ENCODE measurements around the gene KCTD10.
A peak's percentile ranks its signal among the peaks of the same experiment; 100 is the strongest.

KCTD10 gene

DNA sequence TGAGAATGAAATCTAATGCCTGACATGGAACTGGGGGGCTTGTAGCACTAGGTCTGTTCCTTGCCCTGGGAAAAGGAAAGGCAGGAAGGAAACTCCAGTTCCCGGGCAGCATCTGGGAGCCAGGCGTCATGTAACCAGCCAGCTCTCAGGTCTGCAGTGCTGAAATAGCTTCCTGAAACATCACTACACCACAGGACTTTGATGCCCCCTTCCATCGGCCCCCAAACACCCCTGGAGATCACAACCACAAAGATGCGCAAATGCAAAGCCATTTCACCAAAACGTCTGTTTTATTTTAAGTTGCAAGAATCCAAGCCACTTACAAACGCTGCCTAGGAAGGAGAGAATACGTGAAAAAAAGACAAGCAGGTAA lies 40.9 kb downstream of the KCTD10 start:
- no peak for DNase-seq
- Histone ChIP-seq H3K4me3 (ENCODE audit: low read depth, low read length) (no peak overlapping the region), H3K27ac (no peak overlapping the region), H3K27me3 (replicated peaks) (no peaks in the 10 kb centered on the region), H3K36me3 (replicated peaks) (no peaks in the 10 kb centered on the region)
- in situ Hi-C loops (cut with HindIII; ENCODE audit: low pct_ligation_motif_present, low sequenced_read_pairs): no loop called here
- TF ChIP-seq, protein P1, sequence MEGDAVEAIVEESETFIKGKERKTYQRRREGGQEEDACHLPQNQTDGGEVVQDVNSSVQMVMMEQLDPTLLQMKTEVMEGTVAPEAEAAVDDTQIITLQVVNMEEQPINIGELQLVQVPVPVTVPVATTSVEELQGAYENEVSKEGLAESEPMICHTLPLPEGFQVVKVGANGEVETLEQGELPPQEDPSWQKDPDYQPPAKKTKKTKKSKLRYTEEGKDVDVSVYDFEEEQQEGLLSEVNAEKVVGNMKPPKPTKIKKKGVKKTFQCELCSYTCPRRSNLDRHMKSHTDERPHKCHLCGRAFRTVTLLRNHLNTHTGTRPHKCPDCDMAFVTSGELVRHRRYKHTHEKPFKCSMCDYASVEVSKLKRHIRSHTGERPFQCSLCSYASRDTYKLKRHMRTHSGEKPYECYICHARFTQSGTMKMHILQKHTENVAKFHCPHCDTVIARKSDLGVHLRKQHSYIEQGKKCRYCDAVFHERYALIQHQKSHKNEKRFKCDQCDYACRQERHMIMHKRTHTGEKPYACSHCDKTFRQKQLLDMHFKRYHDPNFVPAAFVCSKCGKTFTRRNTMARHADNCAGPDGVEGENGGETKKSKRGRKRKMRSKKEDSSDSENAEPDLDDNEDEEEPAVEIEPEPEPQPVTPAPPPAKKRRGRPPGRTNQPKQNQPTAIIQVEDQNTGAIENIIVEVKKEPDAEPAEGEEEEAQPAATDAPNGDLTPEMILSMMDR (IDR thresholded peaks at IDR 0.05; ENCODE audit: low read depth, low read length, missing control alignments): no peak

DNA sequence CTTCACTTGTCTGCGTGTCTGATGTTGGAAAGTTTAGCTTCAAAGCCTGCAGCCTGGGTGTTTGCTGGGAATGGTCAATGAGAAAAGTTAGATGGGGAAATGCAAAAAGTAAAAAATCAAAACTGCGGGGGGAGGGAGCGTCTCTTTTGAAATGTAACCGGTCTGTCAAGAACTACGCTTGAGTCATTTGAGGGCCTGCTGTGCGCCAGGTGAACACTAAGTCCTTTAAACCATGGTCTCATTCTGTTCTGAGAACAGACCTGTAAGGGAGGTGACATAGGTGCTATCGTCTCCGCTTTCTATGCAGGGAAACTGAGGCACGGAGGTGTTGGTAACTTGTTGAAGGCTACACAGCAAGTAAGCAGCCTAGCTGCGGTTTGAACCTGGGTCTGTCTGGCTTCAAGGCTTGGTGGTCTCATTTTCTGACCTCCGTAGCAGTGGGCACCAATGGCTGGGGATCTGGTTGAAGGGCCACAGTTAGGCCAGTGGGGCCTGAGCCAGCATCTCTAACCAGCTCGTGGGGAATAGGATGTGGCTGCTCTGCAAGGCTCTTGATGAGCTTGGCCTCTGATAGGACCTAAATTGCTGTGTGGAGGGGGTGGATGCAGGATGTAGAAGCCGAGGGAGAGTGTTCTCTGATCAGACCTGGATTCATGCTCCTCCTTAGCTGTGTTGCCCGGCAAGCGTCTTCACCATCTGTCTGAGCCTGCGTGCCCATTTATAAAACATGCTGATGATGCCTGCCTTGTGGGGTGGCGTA lies 41.5 kb downstream of the KCTD10 start:
- Histone ChIP-seq H3K36me3 (replicated peaks) (no peaks in the 10 kb centered on the region), H3K27ac (no peak overlapping the region), H3K27me3 (replicated peaks) (no peaks in the 10 kb centered on the region), H3K4me3 (ENCODE audit: low read depth, low read length) (no peak overlapping the region)
- DNase-seq: no peak
- in situ Hi-C loops (cut with HindIII; ENCODE audit: low pct_ligation_motif_present, low sequenced_read_pairs): no loop called here
- TF ChIP-seq, protein P1 (IDR thresholded peaks at IDR 0.05; ENCODE audit: low read depth, low read length, missing control alignments): no peak

DNA sequence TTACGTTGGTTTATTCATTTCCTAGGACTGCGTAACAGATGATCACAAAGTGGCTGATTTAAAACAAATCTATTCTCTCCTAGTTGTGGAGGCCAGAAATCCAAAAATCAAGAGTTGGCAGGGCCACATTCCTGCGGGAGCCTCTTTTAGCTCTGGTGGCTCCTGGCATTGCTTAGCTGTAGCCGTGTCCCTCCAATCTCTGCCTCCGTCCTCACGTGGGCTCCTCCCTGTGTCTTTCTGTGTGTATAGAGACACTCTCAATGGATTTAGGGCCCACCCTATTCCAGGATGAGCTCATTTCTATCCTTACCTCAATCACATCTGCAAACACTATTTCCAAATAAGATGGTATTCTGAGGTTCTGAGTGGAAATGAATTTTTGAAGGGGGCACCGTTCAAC lies 42.5 kb downstream of the KCTD10 start:
- in situ Hi-C loops (cut with HindIII; ENCODE audit: low pct_ligation_motif_present, low sequenced_read_pairs): no loop called here
- Histone ChIP-seq H3K4me3 (ENCODE audit: low read depth, low read length) (no peak overlapping the region), H3K27me3 (replicated peaks) (no peaks in the 10 kb centered on the region), H3K27ac (no peak overlapping the region), H3K36me3 (replicated peaks) (no peaks in the 10 kb centered on the region)
- no peak for DNase-seq
- TF ChIP-seq, protein P1 (IDR thresholded peaks at IDR 0.05; ENCODE audit: low read depth, low read length, missing control alignments): no peak

DNA sequence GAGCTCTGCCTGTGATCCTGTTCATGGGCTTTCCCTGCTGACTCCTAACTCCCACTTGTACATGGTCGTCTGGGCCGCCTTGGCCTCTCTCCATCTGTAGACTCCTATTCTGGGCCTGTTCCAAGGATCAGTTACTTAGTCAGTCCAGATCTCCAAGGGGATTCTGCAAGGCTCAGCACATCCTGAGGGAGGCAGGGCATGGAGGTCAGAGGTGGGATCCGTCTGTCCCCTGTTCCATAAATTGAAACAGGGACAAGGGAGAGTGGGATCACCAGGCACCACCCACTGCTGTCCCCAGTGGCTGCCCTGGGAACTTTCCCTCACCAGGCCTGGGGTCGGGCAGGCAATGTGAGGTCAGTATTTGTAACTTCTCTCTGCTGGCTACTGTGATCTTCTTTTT lies 43.5 kb downstream of the KCTD10 start:
- TF ChIP-seq, protein P1 (IDR thresholded peaks at IDR 0.05; ENCODE audit: low read depth, low read length, missing control alignments): peak; percentile 46
- in situ Hi-C loops (cut with HindIII; ENCODE audit: low pct_ligation_motif_present, low sequenced_read_pairs): no loop called here
- Histone ChIP-seq H3K4me3 (ENCODE audit: low read depth, low read length) (no peak overlapping the region), H3K36me3 (replicated peaks) (no peaks in the 10 kb centered on the region), H3K27ac (no peak overlapping the region), H3K27me3 (replicated peaks) (no peaks in the 10 kb centered on the region)
- no peak for DNase-seq

DNA sequence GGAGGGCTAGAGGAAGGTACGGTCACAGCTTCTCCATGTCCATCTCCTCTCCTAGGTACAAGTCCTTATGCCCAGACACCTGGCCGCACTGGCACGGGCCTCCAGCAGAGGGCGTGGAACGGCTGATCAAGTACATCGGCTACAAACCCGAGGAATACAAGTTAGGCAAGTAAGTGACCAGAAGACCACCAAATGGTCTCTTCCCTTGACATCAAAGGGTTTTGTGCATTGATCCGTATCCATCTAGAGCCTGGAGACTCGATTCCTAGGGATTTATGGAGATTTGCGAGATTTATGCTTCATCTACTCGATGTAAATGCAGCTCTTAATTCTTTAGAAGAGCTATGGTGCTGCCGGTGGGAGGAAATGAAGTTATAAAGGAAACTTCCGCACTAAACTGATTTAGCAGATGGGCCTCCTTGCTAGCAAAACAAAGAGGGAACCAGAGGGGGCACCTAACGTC lies 44.2 kb downstream of the KCTD10 start:
- in situ Hi-C loops (cut with HindIII; ENCODE audit: low pct_ligation_motif_present, low sequenced_read_pairs): no loop called here
- DNase-seq: peak; percentile 74
- TF ChIP-seq, protein P1 (IDR thresholded peaks at IDR 0.05; ENCODE audit: low read depth, low read length, missing control alignments): peak; percentile 99
- Histone ChIP-seq H3K36me3 (replicated peaks) (no peaks in the 10 kb centered on the region), H3K4me3 (ENCODE audit: low read depth, low read length) (no peak overlapping the region), H3K27ac (no peak overlapping the region), H3K27me3 (replicated peaks) (no peaks in the 10 kb centered on the region)

DNA sequence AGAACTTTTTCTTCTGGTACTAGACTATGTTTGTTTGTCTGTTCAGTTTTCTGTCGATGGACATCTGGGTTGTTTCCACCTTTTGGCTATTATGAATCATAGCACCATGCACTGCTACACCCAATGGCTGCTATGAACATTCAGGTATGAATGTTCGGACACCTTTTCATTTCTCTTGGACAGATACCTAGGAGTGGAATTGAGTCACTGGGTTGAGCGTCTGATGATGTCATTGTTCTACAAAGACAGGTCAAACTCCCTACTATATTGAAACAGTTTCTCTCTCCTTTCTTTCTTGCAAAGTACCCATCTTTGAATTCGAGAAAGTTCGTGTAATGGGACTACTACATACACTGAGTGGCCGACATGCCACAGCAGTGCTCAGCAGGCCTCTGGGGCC lies 44.7 kb downstream of the KCTD10 start:
- H3K27ac ChIP-seq: no peak overlapping the region
- no peak for DNase-seq
- H3K27me3 ChIP-seq (replicated peaks): no peaks in the 10 kb centered on the region
- H3K36me3 ChIP-seq (replicated peaks): no peaks in the 10 kb centered on the region
- in situ Hi-C loops (cut with HindIII; ENCODE audit: low pct_ligation_motif_present, low sequenced_read_pairs): no loop called here
- TF ChIP-seq, protein P1 (IDR thresholded peaks at IDR 0.05; ENCODE audit: low read depth, low read length, missing control alignments): no peak
- H3K4me3 ChIP-seq (ENCODE audit: low read depth, low read length): no peak overlapping the region

Data from brain microvascular endothelial cell (primary cell).